ENCODE results near the gene CAP2.
A peak's percentile ranks its signal among the peaks of the same experiment; 100 is the strongest.

CAP2 gene

DNA sequence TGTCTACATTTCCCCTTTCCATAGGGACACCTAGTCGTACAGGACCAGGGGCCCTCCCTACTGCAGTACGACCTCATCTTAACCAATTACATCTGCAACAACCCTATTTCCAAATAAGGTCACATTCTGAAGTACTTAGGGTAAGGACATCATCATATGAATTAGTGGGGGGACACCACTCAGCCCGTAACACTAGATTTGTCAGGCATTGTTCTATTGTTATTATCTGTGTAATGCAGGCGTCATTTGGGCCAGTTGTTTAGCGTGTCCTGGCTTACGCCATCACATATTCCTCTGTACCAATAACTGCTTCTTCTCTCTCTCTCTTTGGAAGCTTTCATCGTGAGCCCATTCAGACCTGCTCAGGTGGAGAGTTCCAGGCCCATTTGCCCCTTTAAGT, 89.3 kb downstream of the CAP2 start:
- Mint-ChIP-seq H3K27me3 (no peaks in the 10 kb centered on the region), H3K36me3 (no peaks in the 10 kb centered on the region), H3K9me3 (no peaks in the 10 kb centered on the region), H3K4me3 (no peak overlapping the region), H3K4me1 (no peaks in the 10 kb centered on the region), H3K27ac (no peak overlapping the region)
- DNase-seq: no peak
- no peak for ATAC-seq (replicated peaks)

DNA sequence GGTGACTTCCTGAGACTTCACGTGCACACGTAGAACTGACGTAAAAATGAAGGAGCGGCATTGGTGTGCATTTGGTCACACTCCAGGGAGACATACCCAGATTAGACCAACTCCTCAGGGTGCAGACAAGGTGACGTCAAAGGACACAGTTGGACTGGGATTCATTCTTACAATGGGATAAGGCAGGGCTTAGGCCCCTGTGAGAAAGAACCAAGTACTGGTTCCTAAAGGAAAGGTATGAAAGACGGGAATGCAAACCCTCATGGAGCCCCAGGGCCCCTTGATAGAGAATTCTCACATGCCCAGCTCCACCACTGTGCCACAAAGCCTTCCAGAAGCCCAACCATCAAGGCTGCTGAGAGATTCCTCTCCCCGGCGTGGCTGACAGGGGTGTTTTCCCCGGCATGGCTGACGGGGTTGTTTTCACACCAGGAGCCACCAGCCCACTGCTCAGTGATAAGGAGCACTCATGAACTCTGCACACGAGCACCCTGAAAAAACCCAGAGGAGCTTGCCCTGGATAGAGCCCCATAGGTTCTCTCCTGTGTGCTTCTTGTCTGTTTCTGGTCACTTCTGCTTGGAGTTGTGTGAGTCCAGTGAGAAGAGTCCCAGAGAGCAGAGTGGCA, 90.1 kb downstream of the CAP2 start:
- Mint-ChIP-seq H3K27ac (no peak overlapping the region), H3K4me3 (no peak overlapping the region), H3K36me3 (no peaks in the 10 kb centered on the region), H3K9me3 (no peaks in the 10 kb centered on the region), H3K27me3 (no peaks in the 10 kb centered on the region), H3K4me1 (no peaks in the 10 kb centered on the region)
- DNase-seq: no peak
- ATAC-seq (replicated peaks): no peak

DNA sequence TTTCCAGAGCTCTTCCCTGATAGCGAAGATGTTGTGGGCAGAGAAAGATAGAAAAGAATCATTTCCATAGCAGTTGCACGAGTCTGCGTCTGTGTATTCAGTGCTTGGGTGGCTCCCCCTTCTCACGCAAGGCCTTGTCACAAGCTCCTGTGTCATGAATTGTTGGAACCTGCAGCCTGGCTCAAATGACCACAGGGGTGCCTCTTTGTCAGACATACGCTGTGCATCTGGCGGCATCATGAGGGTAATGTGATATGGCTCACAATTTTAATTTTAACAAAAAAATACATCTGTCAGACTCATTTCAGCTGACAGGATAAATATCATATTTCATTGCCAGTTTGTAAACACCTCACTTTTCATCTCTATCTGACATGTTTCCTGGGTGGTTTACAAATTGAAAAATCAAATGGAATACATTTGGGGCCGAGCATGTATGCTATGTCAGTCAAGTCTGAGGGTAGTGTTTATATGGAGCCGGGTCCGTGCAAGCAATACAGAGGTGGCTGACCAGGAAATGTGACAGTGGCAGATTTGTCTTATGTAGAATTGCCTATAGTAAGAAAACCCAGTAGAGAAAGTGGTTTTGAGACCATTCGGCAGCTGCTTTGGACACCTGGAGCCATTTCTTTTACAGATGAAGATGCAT, 90.9 kb downstream of the CAP2 start:
- Mint-ChIP-seq H3K4me3 (no peak overlapping the region), H3K9me3 (no peaks in the 10 kb centered on the region), H3K36me3 (no peaks in the 10 kb centered on the region), H3K4me1 (no peaks in the 10 kb centered on the region), H3K27me3 (no peaks in the 10 kb centered on the region), H3K27ac (no peak overlapping the region)
- no peak for DNase-seq
- ATAC-seq (replicated peaks): no peak

DNA sequence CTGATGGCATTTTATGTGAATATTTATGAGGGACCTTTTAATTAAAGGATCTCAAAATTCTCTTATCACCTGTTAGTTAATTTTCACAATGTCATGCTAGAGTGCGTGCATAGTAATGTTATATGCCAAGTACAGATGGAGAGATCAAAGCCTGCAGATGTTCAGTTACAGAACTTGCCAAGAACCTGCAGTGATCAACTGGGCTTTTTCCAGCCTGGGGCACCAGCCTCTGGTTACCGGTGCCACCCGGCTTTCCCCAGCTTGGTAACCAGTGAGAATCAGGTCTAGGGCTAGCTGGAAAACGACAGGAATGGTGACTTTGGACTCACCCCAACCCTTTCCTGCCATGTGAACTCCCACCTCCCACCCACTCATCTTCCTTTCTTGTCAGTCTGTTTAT, 91.8 kb downstream of the CAP2 start:
- ATAC-seq (replicated peaks): no peak
- Mint-ChIP-seq H3K27me3 (no peaks in the 10 kb centered on the region), H3K4me1 (no peaks in the 10 kb centered on the region), H3K36me3 (no peaks in the 10 kb centered on the region), H3K27ac (no peak overlapping the region), H3K4me3 (no peak overlapping the region), H3K9me3 (no peaks in the 10 kb centered on the region)
- DNase-seq: no peak

DNA sequence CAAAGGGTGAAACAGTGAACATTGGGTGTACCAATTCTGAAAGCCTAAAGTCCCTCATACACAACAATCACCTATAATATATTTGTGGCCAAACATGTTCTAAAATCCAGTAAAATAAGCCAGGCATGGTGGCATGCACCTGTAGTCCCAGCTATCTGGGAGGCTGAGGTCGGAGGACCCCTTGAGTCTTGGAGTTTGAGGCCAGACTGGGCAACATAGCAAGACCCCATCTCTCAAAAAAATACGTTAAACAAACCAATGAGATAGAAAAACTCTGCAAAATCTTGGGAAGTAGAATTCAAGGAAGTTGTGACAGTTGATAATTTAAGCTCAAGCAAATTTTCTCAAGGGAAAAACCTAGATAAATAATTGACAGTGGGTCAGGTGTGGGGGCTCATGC, 92.6 kb downstream of the CAP2 start:
- no peak for DNase-seq
- Mint-ChIP-seq H3K4me3 (no peak overlapping the region), H3K27me3 (peaks cover 1 to 2% of the 10 kb centered on the region in 2 donors), H3K27ac (no peak overlapping the region), H3K9me3 (no peaks in the 10 kb centered on the region), H3K4me1 (peaks cover 1 to 2% of the 10 kb centered on the region in 2 donors), H3K36me3 (no peaks in the 10 kb centered on the region)
- ATAC-seq (replicated peaks): no peak

DNA sequence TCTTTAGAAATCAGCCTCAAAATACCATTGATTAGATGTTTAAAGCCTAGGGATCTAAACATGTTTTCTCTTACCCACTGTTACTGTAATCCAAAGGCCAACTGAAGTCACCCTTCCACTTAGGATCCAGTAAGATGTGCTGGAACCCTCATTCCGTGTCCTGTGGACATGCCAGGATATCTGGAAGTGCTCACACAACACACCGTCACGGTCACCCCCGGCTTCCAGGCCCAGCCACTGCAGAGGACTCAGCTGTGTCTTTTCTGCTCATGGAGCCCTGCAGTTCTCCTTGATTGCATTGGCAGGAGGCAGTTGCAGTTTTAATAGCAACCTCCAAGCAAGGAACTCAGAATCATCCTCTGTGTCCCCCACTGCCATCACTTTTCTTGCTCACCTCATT, 93.3 kb downstream of the CAP2 start:
- Mint-ChIP-seq H3K27ac (no peak overlapping the region), H3K27me3 (peaks cover 5 to 6% of the 10 kb centered on the region in 2 donors), H3K4me3 (no peak overlapping the region), H3K9me3 (no peaks in the 10 kb centered on the region), H3K4me1 (peaks cover 3 to 7% of the 10 kb centered on the region in 2 donors), H3K36me3 (no peaks in the 10 kb centered on the region)
- ATAC-seq (replicated peaks) (no peak), DNase-seq (no peak)

DNA sequence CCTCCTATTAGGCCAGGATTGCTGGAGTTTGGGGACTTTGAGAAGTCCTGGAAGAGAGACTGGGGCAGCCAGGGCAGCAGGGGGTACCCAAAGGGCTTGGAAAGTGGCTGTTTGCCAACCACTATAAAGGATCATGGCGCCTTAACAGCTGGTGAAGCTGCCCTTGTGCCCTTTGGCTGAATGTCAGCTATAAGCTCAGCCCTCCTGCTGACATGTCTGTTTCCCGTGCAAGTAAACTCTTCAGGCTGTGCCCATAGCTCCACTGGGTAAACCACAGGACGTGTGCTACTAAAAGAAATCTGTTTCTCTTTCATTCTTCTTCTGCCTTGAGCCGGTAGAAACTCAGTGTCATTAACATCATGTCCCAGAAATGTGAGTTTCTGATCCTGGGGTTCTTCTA, 97.3 kb downstream of the CAP2 start:
- H3K4me3 Mint-ChIP-seq: no peak overlapping the region
- peaks cover 14 to 16% of the 10 kb centered on the region in 2 donors for H3K27me3 Mint-ChIP-seq
- no peak for DNase-seq
- no peaks in the 10 kb centered on the region for H3K9me3 Mint-ChIP-seq
- peak in 1 of 2 donors; percentile 36 for ATAC-seq (replicated peaks)
- H3K36me3 Mint-ChIP-seq: no peaks in the 10 kb centered on the region
- no peak overlapping the region for H3K27ac Mint-ChIP-seq
- H3K4me1 Mint-ChIP-seq: peaks cover 3 to 7% of the 10 kb centered on the region in 2 donors

DNA sequence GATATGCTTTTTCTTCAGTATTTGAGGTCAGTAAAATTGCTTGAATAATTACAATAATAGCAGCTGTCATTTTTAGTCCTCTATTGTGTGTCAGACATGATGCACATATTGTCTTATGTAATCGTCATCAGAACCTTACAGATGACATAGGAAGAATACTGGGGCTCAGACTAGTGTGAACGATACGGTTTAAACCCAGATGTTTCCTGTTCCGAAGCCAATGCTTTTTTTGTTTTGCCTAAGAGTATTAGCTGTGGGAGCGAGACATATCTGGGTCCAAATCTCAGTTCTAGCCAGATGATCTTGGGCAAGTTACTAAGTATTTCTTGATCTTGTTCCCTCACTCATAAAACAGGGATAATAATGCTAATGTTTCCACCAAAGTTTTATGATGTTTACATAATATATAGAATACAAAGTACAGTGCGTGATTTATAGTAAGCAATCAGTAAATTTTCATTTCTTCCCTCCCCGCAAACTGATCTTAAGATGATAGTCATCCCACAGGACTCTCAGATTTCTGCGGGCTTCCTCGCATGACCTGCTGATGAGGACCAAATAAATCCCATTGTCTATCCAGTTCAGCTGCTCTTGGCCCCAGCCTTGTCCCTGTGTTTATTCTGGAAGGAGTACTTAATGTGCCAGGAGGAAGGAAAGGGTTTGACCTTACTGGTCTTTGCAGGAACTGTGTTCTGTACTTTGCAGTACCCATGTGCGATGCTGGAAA, 98.2 kb downstream of the CAP2 start:
- H3K4me1 Mint-ChIP-seq: peaks cover 3 to 7% of the 10 kb centered on the region in 2 donors
- ATAC-seq (replicated peaks) (no peak), DNase-seq (no peak)
- no peak overlapping the region for H3K27ac Mint-ChIP-seq
- H3K4me3 Mint-ChIP-seq: no peak overlapping the region
- H3K9me3 Mint-ChIP-seq: no peaks in the 10 kb centered on the region
- H3K36me3 Mint-ChIP-seq: no peaks in the 10 kb centered on the region
- H3K27me3 Mint-ChIP-seq: peaks cover 14 to 16% of the 10 kb centered on the region in 2 donors

DNA sequence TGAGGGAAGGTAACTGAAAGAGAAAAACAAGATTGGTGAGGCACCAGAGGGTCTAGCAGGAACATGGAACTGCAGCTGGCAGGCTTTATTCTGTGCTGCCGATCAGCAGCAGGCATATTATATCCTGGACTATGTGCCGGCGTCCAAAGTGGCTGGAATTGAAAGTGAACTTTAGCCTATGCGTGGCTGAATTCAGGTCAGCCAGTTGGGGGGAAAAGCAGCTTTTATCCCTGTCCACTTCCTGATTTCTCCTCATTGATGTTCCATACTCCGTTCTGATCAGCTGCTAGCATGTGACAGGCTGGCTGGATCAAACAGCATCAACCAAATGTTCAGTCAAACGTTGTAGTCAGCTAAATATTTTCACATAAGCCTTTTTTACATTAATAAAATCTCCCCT, 99.0 kb downstream of the CAP2 start:
- Mint-ChIP-seq H3K9me3 (no peaks in the 10 kb centered on the region), H3K27me3 (peaks cover 14 to 16% of the 10 kb centered on the region in 2 donors), H3K36me3 (no peaks in the 10 kb centered on the region), H3K4me1 (peaks cover 3 to 7% of the 10 kb centered on the region in 2 donors), H3K4me3 (no peak overlapping the region), H3K27ac (no peak overlapping the region)
- DNase-seq: no peak
- ATAC-seq (replicated peaks): no peak

DNA sequence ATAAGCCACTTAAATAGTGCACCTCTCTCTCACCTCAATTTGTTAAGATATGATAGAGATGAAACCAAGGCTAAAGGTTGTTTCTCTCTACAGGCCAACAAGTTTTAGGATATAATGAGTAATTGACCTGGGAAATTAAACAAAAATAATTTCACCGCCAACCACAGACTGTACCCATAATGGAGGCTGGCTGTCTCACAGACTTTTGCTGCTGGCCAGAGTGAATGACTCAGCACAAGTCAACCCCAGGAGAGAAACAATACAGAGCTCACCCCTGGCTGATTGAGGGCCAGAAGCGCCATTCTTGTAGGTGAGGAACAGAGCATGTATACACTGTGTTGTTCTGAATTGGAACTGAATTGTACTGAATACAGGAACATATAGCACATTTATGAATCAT, 99.9 kb downstream of the CAP2 start:
- DNase-seq (no peak), ATAC-seq (replicated peaks) (no peak)
- no peaks in the 10 kb centered on the region for H3K9me3 Mint-ChIP-seq
- peaks cover 3 to 7% of the 10 kb centered on the region in 2 donors for H3K4me1 Mint-ChIP-seq
- H3K27me3 Mint-ChIP-seq: peaks cover 14 to 16% of the 10 kb centered on the region in 2 donors
- H3K27ac Mint-ChIP-seq: no peak overlapping the region
- H3K36me3 Mint-ChIP-seq: no peaks in the 10 kb centered on the region
- no peak overlapping the region for H3K4me3 Mint-ChIP-seq

DNA sequence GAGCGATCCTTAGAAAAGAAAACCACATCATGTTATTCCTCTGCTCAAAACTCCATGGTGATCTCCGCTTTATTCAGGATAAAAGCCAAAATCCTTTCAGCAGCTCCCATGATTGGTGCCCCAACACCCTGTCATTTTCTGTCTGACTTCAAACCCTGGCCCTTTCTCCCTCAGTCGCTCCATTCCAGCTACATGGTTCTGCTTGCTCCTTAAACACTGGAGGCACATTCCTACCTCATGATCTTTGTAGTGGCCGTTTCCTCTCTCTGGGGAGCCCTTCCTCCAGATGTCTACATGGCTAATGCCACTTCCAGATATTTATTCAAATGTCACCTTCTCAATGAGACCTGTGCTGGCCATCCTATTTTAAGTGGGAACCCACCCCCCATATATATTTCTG, 100.8 kb downstream of the CAP2 start:
- peaks cover 14 to 16% of the 10 kb centered on the region in 2 donors for H3K27me3 Mint-ChIP-seq
- no peak overlapping the region for H3K4me3 Mint-ChIP-seq
- peaks cover 3 to 7% of the 10 kb centered on the region in 2 donors for H3K4me1 Mint-ChIP-seq

DNA sequence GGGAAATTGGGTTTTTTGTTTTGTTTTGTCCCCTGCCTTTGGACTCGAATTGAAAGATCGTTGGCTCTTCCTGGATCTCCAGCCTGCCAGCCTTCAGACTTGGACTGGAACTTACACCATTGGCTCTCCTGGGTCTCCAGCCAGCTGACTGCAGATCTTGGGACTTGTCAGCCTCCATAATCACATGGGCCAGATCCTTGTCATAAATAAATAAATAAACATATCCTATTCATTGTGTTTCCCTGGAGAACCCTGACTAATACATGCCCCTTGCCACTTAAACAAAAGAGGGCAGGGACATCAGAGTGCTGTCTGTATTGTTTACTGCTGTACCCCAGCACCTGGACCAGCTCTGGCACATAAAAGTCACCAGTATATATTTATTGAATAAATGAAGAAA, 101.5 kb downstream of the CAP2 start:
- Mint-ChIP-seq H3K27ac (no peak overlapping the region), H3K36me3 (no peaks in the 10 kb centered on the region), H3K4me1 (peaks cover 3 to 7% of the 10 kb centered on the region in 2 donors), H3K9me3 (no peaks in the 10 kb centered on the region), H3K4me3 (no peak overlapping the region), H3K27me3 (peaks cover 14 to 16% of the 10 kb centered on the region in 2 donors)
- DNase-seq (no peak), ATAC-seq (replicated peaks) (no peak)

More for the DNA sequence above, 100.8 kb downstream of the CAP2 start:
- no peak for DNase-seq
- H3K27ac Mint-ChIP-seq: no peak overlapping the region
- no peaks in the 10 kb centered on the region for H3K36me3 Mint-ChIP-seq
- no peaks in the 10 kb centered on the region for H3K9me3 Mint-ChIP-seq
- ATAC-seq (replicated peaks): no peak

DNA sequence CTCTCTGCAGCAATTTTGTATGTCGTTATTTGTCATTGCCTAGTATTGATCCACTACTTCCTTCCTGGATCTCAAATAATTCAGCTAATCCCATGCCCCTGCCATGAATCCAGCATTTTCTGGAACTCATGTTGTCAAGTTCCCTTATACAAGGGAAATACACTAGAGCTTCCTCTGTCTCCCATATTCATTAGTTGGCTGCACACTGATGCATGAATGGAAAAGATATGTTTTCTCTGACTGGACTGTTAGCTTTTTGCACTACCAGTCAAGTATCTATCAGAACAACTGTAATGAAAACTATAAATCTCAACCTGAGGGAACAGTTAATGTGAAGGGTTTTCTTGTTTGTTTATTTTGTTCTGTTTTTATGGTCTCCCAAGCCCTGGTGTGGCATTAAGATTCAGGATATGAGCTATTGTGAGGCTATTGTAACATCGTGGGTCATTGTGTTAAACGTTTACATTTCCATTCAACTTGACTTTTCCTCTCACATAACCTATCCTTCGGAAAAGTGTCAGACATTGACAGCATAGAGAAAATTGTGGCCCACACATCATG, 104.2 kb downstream of the CAP2 start:
- no peak overlapping the region for H3K27ac Mint-ChIP-seq

DNA sequence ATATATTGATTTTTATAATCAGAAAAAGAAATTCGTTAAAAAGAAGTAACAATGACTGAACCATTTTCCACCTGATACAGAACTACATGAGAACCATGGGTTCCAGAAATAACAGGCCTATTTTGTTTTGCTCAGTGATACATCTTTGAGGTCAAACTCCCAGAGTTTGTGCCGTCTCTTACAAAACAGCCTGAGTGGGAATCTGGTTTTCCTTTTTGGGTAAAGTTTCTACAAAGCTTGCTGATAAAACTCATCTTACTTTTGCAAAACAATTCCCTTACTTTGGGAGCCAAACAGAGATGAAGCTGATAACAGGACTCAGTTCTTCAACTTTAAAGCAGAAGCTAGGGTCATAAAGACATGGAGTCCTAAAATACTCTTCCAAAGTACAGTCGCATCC, 108.0 kb downstream of the CAP2 start:
- H3K36me3 Mint-ChIP-seq: no peaks in the 10 kb centered on the region
- no peak overlapping the region for H3K4me3 Mint-ChIP-seq
- H3K9me3 Mint-ChIP-seq: no peaks in the 10 kb centered on the region
- no peak overlapping the region for H3K27ac Mint-ChIP-seq
- no peaks in the 10 kb centered on the region for H3K4me1 Mint-ChIP-seq
- H3K27me3 Mint-ChIP-seq: no peaks in the 10 kb centered on the region
- ATAC-seq (replicated peaks): no peak
- DNase-seq: no peak

More for the DNA sequence above, 104.2 kb downstream of the CAP2 start:
- no peaks in the 10 kb centered on the region for H3K36me3 Mint-ChIP-seq
- peaks cover 6 to 7% of the 10 kb centered on the region in 2 donors for H3K27me3 Mint-ChIP-seq
- no peak overlapping the region for H3K4me3 Mint-ChIP-seq
- no peaks in the 10 kb centered on the region for H3K9me3 Mint-ChIP-seq
- DNase-seq: no peak
- ATAC-seq (replicated peaks): no peak
- H3K4me1 Mint-ChIP-seq: no peaks in the 10 kb centered on the region

All from stimulated activated naive B cell treated with anti-CD40 and anti-IgM and Interleukin-4, amounts not matched to agents 10 μg/mL and 1 μg/mL and 100 μg/mL, for 72 hours (primary cell).